SU-DHL-6 (cell line): Measurements from ENCODE around the gene ANKEF1.

ENCODE experiments used
- H2AFZ ChIP-seq: fragments of 200-600 bp; sonication (generic); 2 replicates; pipeline ENCODE4 v1.6.1; 2014; ENCODE audit warnings: low read depth, mild to moderate bottlenecking, moderate library complexity, mixed read lengths, antibody characterized with exemption, low read length; ENCODE audit not compliant: severe bottlenecking
- H3F3A ChIP-seq: fragments of 200-600 bp; shearing (Covaris generic); 2 replicates; pipeline ENCODE4 v1.6.0; 2016; ENCODE audit warnings: antibody characterized with exemption, mild to moderate bottlenecking; ENCODE audit not compliant: insufficient read depth
- H3K27ac ChIP-seq: fragments of 200-600 bp; sonication (generic); 2 replicates; pipeline ENCODE4 v1.5.1; 2016; ENCODE audit warnings: low read depth, mild to moderate bottlenecking, low read length, moderate library complexity, mixed read lengths
- H3K27me3 ChIP-seq: fragments of 200-600 bp; sonication (generic), shearing (Covaris generic); 2 replicates; pipeline ENCODE4 v1.6.0; 2014; ENCODE audit warnings: mild to moderate bottlenecking, low read length
- H3K36me3 ChIP-seq: fragments of 200-600 bp; sonication (generic); 2 replicates; pipeline ENCODE4 v1.6.1; 2014; ENCODE audit warnings: mild to moderate bottlenecking, low read length, mixed read lengths
- H3K4me2 ChIP-seq: fragments of 300-600, 200-600 bp; shearing (Covaris generic), sonication (generic); 2 replicates; pipeline ENCODE4 v1.6.0; 2014; ENCODE audit warnings: low read length, low read depth, mild to moderate bottlenecking; ENCODE audit not compliant: poor library complexity, severe bottlenecking
- H3K4me3 ChIP-seq: fragments of 200-600 bp; sonication (generic); 2 replicates; pipeline ENCODE4 v1.5.1; 2014; ENCODE audit warnings: antibody characterized with exemption, low read length, mild to moderate bottlenecking, mixed read lengths; ENCODE audit not compliant: insufficient read depth, poor library complexity, severe bottlenecking
- H3K79me2 ChIP-seq: fragments of 200-600 bp; sonication (generic); 2 replicates; pipeline ENCODE4 v1.6.1; 2014; ENCODE audit warnings: mild to moderate bottlenecking, low read length, moderate library complexity; ENCODE audit not compliant: insufficient read depth
- H3K9ac ChIP-seq: fragments of 200-600 bp; sonication (generic); 2 replicates; pipeline ENCODE4 v1.7.0; 2014; ENCODE audit warnings: mild to moderate bottlenecking, low read length
- H3K9me2 ChIP-seq: fragments of 200-600 bp; sonication (generic); replicated peaks from 2 replicates; pipeline ENCODE4 v1.6.1; 2014; ENCODE audit warnings: low read length; ENCODE audit not compliant: insufficient read depth
- H3K9me3 ChIP-seq: fragments of 200-600 bp; sonication (generic); 2 replicates; pipeline ENCODE4 v1.6.1; 2014; ENCODE audit warnings: low read length, mixed read lengths; ENCODE audit not compliant: insufficient read depth
- H4K20me1 ChIP-seq: fragments of 200-600 bp; sonication (generic); 2 replicates; pipeline ENCODE4 v1.6.1; 2014; ENCODE audit warnings: low read depth, mild to moderate bottlenecking, antibody characterized with exemption, low read length, moderate library complexity, mixed read lengths
- EZH2phosphoT487 ChIP-seq: fragments of 200-600 bp; sonication (generic), shearing (Covaris generic); conservative IDR thresholded peaks from 2 replicates; pipeline ENCODE4 v1.6.1; 2018; ENCODE audit warnings: mild to moderate bottlenecking, antibody characterized with exemption, low read length, moderate library complexity, mixed read lengths
- TF ChIP-seq, protein P1 (sequence below): fragments of 200-600 bp; sonication (generic); IDR thresholded peaks from one replicate; pipeline ENCODE4 v1.5.1; 2017; ENCODE audit warnings: antibody characterized with exemption, mild to moderate bottlenecking, low read length, moderate library complexity; ENCODE audit not compliant: insufficient read depth, poor library complexity, severe bottlenecking

Gene ANKEF1

DNA sequence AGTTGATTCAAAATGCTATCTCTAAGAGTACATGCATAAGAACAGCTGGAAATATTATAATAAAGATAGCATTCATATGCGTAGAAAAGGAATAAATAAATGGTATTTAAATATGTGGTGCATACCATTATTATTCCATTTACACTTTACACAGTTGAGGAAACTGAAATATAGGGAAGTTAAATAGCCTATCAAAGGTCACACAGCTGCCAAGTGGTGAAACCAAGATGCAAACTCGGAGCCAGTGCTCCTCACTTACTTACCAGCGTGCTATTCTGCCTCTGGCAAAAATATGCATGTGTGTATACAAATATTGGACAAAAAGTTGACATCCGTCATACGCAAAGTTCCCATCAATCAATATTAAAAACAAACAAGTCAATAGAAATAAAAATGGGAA is 22.3 kb upstream of the ANKEF1 start:
- H3K79me2 ChIP-seq: no peaks in the 10 kb centered on the region
- no peaks in the 10 kb centered on the region for H3K9me2 ChIP-seq
- no peaks in the 10 kb centered on the region for H3K27me3 ChIP-seq
- no peaks in the 10 kb centered on the region for H3K36me3 ChIP-seq
- H4K20me1 ChIP-seq: no peaks in the 10 kb centered on the region
- no peak for TF ChIP-seq EZH2phosphoT487
- TF ChIP-seq, protein P1, sequence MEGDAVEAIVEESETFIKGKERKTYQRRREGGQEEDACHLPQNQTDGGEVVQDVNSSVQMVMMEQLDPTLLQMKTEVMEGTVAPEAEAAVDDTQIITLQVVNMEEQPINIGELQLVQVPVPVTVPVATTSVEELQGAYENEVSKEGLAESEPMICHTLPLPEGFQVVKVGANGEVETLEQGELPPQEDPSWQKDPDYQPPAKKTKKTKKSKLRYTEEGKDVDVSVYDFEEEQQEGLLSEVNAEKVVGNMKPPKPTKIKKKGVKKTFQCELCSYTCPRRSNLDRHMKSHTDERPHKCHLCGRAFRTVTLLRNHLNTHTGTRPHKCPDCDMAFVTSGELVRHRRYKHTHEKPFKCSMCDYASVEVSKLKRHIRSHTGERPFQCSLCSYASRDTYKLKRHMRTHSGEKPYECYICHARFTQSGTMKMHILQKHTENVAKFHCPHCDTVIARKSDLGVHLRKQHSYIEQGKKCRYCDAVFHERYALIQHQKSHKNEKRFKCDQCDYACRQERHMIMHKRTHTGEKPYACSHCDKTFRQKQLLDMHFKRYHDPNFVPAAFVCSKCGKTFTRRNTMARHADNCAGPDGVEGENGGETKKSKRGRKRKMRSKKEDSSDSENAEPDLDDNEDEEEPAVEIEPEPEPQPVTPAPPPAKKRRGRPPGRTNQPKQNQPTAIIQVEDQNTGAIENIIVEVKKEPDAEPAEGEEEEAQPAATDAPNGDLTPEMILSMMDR: no peak
- H2AFZ ChIP-seq: no peak overlapping the region
- H3K9me3 ChIP-seq: no peaks in the 10 kb centered on the region
- H3K27ac ChIP-seq: no peak overlapping the region
- H3K4me2 ChIP-seq: no peak overlapping the region
- H3K9ac ChIP-seq: no peak overlapping the region
- no peak overlapping the region for H3K4me3 ChIP-seq
- H3F3A ChIP-seq: no peaks in the 10 kb centered on the region

DNA sequence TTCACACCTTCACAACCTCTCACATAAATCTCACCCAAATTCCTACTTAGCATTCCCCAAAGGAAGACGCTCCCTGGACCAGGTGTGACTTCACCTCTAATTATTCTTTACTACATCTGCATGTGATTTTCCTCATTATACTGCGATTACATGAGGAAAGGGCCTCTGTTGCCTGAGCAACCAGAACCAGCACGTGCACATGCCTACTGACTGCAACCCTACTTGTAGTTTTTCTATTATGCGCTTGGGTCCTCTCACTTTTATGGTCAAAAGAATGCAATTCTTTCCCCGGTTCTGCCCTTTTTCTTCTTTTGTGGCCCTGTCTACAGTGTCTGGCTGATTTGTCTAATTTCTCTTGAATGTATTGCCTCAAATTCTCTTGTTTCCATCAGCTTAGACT is 20.4 kb upstream of the ANKEF1 start:
- H2AFZ ChIP-seq: no peak overlapping the region
- no peak overlapping the region for H3K4me2 ChIP-seq
- H3K79me2 ChIP-seq: no peaks in the 10 kb centered on the region
- no peaks in the 10 kb centered on the region for H3K36me3 ChIP-seq
- no peaks in the 10 kb centered on the region for H4K20me1 ChIP-seq
- no peak overlapping the region for H3K9ac ChIP-seq
- H3K4me3 ChIP-seq: no peak overlapping the region
- no peaks in the 10 kb centered on the region for H3K27me3 ChIP-seq
- H3F3A ChIP-seq: no peaks in the 10 kb centered on the region
- H3K27ac ChIP-seq: no peak overlapping the region
- no peaks in the 10 kb centered on the region for H3K9me3 ChIP-seq
- no peak for TF ChIP-seq EZH2phosphoT487
- TF ChIP-seq, protein P1: no peak
- H3K9me2 ChIP-seq: no peaks in the 10 kb centered on the region

DNA sequence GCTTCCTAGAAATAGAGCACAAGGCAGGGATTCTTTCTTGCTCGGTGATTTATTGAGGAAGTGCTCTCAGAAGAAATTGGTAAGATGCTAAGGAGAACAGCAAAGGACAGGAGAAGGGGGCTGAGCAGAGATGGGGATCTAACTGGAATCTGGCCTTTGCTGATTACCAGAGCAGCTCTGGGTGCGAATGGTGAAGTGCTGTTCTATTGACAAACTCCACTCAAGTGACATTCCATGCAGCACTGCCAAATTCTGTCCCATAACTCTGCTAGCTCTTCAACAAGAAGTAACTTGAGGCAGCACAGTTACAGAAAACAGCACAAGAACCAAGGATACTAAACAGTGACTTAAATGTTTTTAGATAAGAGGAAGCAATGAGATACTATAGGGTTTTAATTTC is 13.8 kb upstream of the ANKEF1 start:
- H2AFZ ChIP-seq: no peak overlapping the region
- H3K9ac ChIP-seq: no peak overlapping the region
- H3K9me2 ChIP-seq: no peaks in the 10 kb centered on the region
- no peaks in the 10 kb centered on the region for H3K79me2 ChIP-seq
- H3K9me3 ChIP-seq: no peaks in the 10 kb centered on the region
- H4K20me1 ChIP-seq: no peaks in the 10 kb centered on the region
- TF ChIP-seq, protein P1: no peak
- TF ChIP-seq EZH2phosphoT487: no peak
- H3F3A ChIP-seq: no peaks in the 10 kb centered on the region
- no peak overlapping the region for H3K27ac ChIP-seq
- no peaks in the 10 kb centered on the region for H3K36me3 ChIP-seq
- H3K4me3 ChIP-seq: no peak overlapping the region
- H3K27me3 ChIP-seq: no peaks in the 10 kb centered on the region
- H3K4me2 ChIP-seq: no peak overlapping the region
